ENCODE results near the gene CGB7. TPM values are rescaled to one million over a fixed set of nuclear protein-coding genes. Genes with fewer than 3 reads are reported as not detected.
A peak's percentile ranks its signal among the peaks of the same experiment; 100 is the strongest.

The CGB7 gene
- total and polyA plus RNA-seq, 9 of the 15 experiments (the other 6 are each of a cell fraction or from before 2014, with no cell fraction given), result not detected

GRCh38 chr19:49097453-49098288, 40.1 kb upstream of the CGB7 start (continued):
- TF ChIP-seq HDAC8 (tag; IDR thresholded peaks at IDR 0.05) (no peak), MGA (IDR thresholded peaks at IDR 0.05) (no peak), PHTF2 (CRISPR knock-in tag; IDR thresholded peaks at IDR 0.05) (no peak), GTF2E2 (tag; IDR thresholded peaks at IDR 0.05) (no peak), OTX1 (CRISPR knock-in tag; IDR thresholded peaks at IDR 0.05) (no peak), ARHGAP35 (IDR thresholded peaks at IDR 0.05; ENCODE audit: partially characterized antibody) (no peak), ZNF764 (CRISPR knock-in tag; IDR thresholded peaks at IDR 0.05; ENCODE audit: low read depth) (0 out of 2 replicates have a peak, but pooled peaks have one; percentile 60), RHOXF2B (CRISPR knock-in tag; conservative IDR thresholded peaks at IDR 0.05) (no peak), BRD4 (IDR thresholded peaks at IDR 0.05) (no peak), RAD51 (IDR thresholded peaks at IDR 0.05; ENCODE audit: borderline replicate concordance, low read depth) (no peak), NFE2 (IDR thresholded peaks at IDR 0.05; ENCODE audit: low read depth) (no peak), SUPT5H (IDR thresholded peaks at IDR 0.05) (0 out of 2 replicates have a peak, but pooled peaks have one; percentile 16), ZNF511 (CRISPR knock-in tag; IDR thresholded peaks at IDR 0.05) (no peak), ZNF696 (CRISPR knock-in tag; conservative IDR thresholded peaks at IDR 0.05) (no peak), KHSRP (IDR thresholded peaks at IDR 0.05) (no peak)
